Activated gamma-delta T cell treated with Interleukin-2 at 50 U/mL for 16 hours (primary cell): Measurements from ENCODE around the gene GJC1.

Experiments used
- DNase-seq: peaks from one replicate; pipeline ENCODE4 v3.0.0-alpha.2; 2020

The GJC1 gene

GRCh38 chr17:44775838-44776621 is 54.1 kb downstream of the GJC1 start:
- DNase-seq = no peak

DNA sequence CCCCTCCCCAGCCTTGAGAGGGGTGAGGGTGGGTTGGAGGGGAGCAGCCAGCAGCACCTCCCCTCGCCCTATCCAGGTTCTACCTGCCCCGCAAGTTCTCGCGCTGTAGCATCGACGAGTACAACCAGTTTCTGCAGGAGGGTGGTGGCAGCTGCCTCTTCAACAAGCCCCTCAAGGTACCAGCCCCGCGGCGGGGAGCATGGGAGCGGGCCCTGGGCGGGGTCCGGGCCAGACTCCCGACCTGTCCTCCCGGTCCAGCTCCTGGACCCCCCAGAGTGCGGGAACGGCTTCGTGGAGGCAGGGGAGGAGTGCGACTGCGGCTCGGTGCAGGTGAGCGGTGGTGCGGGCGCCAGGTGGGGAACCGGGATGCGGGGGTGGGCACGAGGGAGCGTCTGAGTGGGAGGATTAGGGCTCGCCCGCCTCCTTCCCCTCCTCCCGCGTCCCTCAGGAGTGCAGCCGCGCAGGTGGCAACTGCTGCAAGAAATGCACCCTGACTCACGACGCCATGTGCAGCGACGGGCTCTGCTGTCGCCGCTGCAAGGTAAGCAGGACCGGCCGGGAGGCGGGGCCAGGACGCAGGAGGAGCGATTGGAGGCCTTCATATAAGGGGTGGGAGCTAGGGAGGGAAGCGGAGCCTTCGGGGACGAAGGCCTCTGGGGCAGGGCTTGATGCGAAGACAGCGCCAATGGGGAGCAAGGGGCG is 54.8 kb downstream of the GJC1 start:
- DNase-seq = peak; percentile 98

- DNase-seq = peak; percentile 88
These were observed 55.6 kb downstream of the GJC1 start for GRCh38 chr17:44774271-44775135.

DNA sequence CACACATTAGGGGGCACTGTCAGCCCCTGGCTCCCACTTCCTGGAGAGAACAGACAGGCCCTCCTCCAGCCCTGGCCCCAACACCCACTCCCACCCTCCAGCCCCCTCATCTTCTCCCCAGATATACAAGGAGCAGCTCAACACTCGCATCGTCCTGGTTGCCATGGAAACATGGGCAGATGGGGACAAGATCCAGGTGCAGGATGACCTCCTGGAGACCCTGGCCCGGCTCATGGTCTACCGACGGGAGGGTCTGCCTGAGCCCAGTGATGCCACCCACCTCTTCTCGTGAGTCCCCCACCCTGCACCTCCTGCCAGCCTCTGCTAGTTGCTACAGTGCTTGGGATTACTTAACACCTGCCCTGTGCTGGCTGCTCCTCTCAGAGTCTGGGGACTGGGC is 56.9 kb downstream of the GJC1 start:
- DNase-seq = no peak

DNA sequence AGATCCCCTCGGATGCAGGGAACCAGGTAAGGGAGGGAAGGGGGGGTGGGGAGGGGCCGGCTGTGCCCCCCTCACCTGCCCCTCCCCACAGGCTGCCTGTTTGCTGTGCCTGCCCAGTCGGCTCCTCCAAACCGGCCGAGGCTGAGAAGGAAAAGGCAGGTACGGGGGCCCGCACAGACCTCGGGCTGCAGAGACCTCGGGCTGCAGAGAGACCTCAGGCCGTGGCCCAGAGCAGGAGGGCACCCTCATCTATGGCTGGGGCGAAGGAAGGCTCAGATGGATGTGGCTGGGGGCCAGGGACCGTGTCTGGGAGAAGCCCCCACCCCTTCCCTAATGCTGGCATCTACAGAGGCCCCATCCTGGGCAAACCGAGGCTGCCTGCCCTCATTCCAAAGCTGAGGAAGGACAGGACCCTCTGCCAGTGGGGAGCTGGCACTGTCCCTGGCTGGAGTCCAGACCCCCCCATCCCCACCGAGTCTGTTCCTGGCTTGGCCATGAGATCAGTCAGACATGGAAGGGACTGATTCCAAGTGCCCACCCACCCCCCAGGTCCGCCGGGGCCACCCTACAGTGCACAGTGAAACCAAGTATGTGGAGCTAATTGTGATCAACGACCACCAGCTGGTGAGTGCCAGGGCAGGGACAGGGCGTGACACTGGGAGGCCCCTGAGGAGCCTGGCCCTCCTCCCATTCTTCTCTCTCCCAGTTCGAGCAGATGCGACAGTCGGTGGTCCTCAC is 57.6 kb downstream of the GJC1 start:
- no peak for DNase-seq

GRCh38 chr17:44770166-44770925 is 59.7 kb downstream of the GJC1 start:
- DNase-seq = no peak

- DNase-seq = no peak
These were observed 60.4 kb downstream of the GJC1 start for GRCh38 chr17:44769647-44770084.

DNA sequence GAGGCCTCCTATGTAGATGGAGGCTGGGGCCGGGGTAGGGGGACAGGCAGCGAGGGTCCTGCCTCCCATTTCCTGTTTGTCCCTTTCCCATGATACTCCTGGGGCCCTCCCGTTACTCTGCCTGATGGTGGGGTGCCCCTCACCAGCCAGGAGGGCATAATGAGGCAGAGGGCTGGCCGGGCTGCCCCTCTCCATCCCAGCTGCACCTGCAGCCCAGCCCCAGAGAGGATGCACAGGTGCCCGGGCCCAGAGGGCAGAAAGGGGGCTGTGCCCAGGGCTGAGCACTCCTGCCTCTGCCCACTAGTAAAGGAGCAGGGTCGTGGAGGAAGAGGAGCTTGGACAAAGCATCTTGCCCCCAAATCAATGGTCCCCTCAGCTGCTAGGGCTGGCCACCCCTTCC is 60.9 kb downstream of the GJC1 start:
- no peak for DNase-seq

GRCh38 chr17:44768505-44769142 is 61.5 kb downstream of the GJC1 start:
- no peak for DNase-seq

GRCh38 chr17:44767493-44767892 is 62.6 kb downstream of the GJC1 start:
- no peak for DNase-seq

- DNase-seq = no peak
These were observed 63.6 kb downstream of the GJC1 start for GRCh38 chr17:44766409-44767038.

DNA sequence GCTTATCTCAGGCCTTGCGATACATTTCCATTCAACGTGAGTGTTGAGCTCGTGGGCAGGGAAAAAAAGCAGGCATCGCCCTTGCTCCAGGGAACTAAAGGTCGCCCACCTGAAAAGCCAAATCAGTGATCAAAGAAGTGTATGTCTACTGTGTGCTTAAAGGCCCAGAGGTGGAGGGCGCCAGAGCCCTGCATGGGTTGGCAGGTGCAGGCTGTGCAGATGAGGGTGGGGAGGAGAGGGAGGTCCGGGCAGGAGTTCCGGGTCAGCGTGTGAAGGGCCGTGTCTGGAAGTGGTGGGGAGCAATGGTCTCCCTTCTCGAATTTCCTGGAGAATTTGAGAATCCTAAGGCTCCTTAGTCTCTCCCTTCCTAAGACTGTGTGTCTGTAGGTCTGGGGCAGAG is 64.1 kb downstream of the GJC1 start:
- no peak for DNase-seq

DNA sequence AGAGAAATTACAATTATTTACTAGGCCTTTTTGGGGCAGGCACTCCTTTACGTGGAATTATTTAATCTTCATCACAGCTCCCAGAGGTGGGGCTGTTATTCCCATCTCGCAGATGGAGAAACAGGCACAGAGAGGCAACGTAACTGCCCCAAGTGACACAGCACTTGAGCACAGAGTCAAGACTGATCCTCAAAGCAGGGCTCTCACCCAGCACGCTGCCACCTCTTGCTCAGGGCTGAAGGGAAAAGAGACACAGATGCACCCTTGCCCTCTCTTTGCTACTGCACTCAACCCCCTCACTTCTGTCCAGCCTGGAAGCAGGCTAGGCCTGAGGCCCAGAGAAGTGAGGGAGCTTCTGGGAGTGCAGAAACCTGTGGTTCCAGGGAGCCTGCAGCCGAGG is 66.9 kb downstream of the GJC1 start:
- DNase-seq = no peak

- no peak for DNase-seq
These were observed 67.9 kb downstream of the GJC1 start for GRCh38 chr17:44761932-44762810.

DNA sequence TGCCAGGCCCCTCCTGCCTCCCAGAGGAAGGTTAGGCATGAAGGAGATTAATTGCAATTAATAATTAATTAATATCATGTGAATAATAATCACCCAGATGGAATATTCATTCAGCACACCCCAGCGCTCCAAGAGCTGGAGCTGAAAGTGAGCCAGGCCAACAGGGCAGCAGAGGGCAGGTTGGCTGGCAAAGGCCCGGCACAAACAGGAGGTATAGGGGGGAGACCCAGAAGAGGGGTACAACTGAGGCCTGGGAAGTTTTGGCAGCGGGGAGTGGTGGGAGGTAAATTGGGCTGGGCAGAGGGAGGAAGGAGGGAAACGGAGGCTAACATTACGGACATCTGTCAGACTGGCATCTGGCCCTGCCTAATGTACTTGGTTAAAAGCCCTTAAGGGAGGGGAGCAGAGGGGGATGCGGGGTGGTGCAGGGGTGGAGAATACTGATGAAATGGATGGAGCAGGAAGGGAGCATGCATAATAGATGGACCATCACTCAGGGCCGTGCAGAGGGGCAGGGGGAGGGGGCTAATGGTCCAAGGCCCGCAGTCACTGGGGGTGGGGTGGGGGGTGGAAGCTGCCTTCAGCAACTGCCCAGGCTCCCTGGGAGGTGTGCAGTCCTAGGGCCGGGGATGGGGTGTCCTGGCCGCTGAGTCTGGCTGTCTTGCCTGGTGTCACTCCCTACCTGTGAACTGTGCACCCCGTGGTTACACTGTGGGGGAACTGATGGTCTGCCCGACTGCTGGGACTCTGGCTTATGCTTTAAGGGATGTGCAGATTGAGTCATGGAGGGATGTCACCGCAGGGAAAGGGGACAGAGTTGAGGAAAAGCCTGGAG is 69.4 kb downstream of the GJC1 start:
- DNase-seq = no peak

DNA sequence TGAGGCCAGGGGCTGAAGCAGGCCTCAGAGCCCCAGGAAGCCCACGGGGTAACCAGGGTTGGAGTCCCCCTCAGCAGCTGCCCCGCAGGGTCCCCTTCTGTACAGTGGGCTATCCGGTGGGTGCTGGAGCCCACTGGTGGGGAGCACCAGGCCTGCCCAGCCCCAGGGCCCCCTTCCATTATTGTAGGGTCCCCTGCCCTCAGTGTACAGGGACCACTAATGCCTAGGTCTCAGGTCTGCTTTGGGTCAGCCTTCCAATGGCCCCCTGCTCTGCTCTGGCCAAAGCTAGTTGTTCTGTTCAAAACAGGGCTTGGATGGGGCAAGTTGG is 70.2 kb downstream of the GJC1 start:
- no peak for DNase-seq

GRCh38 chr17:44759086-44759915 is 70.8 kb downstream of the GJC1 start:
- DNase-seq = no peak

- DNase-seq = no peak
These were observed 71.5 kb downstream of the GJC1 start, which contains the start of gene ADAM11 for GRCh38 chr17:44758414-44759085. Gene ADAM11, plus strand, starts transcription at chr17:44758988. Its CDS starts 212 bp downstream, at chr17:44759200.
